DLD1 (cell line): ENCODE results near the gene KRTAP16-1.
"Not testable (repeated sequence)": the region's sequence is repeated elsewhere in the genome, so short reads cannot be mapped to it uniquely, and the experiment has no call there.

Source experiments
- in situ Hi-C: cut with HindIII; loops from 2 replicates; pipeline ENCODE4 v1.10.0; 2017; ENCODE audit warnings: low sequenced_read_pairs

Gene KRTAP16-1

DNA sequence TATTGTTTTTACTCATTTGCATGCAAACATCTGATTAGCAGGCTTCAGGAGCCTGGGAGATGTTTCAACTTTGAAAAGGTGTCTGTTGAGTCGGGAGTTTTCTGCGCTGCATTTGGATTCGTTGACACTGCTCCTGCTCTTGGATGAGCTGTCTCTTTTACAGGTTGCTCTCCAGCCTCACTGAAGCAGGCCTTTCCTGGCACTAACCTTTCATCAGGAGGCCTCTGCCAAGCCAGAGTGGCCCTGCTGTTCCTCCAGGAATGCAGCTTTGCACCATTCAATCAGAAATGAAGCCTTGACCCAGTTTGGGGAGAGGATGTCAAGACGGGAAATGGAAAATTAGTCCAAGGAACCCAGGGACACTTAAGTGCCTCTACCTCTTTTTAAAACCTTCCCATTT is 6.1 kb downstream of the KRTAP16-1 start:
- in situ Hi-C loops = no loop called here

- in situ Hi-C loops = no loop called here
Measured at GRCh38 chr17:41301916-41302901, 6.9 kb downstream of the KRTAP16-1 start, which contains the start of gene KRTAP29-1. TSS of gene KRTAP29-1 (minus strand) at chr17:41302851. CDS start at chr17:41302851, 0 bp downstream.

DNA sequence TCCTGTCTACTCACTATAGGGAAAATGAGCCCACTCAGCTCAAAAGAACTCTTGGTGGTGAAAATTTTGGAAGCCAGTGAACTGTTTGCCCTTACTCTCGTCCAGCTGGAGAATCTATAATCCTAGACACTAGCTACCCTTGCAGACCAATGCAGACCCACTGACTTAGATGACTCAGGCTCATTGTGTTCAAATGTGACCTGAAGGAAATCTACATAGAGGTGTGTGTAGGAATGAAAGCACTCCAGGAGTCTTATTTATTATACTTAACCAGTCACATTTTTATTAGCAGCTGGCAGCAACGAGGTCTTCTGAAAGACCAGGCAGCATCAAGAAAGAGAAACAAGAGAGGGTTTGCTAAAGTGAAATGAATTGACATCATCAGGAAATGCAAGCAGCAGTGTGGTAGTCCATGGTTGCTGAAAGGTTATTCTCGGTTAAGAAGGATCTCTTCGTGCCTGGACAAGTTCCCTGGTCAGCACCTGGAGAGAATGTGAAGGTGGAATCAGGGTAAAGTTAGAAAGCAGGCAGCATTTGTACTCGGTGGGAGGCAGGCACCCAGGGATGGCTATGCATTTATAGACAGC is 7.8 kb downstream of the KRTAP16-1 start:
- in situ Hi-C loops = no loop called here

- in situ Hi-C loops = no loop called here
Measured at GRCh38 chr17:41298458-41299135, 10.5 kb downstream of the KRTAP16-1 start.

DNA sequence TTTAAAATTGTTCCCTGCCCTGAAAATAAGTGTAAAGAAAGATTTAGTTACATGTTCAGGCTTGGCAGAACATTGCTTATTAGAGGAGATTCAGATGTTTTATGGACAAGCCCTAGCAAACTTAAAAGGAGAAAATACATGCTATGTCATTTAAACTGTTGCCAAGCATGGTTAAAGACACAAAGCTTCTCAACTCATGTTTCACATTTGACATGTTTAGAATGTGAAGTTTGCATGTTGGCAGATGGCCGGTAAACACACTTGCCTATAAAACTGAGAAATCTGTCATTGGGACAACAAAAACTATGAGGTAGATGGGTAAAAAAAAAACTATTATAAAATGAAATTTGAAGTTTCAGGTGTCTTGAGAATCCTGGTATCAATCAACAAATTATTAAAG is 12.3 kb downstream of the KRTAP16-1 start:
- in situ Hi-C loops = no loop called here

DNA sequence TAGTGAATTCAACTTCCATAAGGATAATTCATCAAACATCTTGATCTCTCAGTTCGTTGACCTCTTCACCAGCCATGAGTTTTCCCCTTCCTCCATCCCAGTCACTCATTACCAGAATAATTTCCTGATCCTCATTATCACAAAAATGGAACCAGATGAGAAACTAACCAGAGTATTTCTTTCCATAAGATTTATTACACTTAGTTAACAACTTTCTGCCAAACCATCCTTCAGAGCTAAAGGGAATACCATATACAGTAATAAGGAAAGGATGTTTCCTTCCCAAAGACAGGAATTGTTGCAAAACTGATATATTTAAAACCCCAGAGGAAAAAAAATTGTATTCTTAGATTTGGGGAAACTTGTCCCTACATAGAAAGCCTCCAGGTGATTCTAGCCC is 15.1 kb downstream of the KRTAP16-1 start:
- in situ Hi-C loops = no loop called here

DNA sequence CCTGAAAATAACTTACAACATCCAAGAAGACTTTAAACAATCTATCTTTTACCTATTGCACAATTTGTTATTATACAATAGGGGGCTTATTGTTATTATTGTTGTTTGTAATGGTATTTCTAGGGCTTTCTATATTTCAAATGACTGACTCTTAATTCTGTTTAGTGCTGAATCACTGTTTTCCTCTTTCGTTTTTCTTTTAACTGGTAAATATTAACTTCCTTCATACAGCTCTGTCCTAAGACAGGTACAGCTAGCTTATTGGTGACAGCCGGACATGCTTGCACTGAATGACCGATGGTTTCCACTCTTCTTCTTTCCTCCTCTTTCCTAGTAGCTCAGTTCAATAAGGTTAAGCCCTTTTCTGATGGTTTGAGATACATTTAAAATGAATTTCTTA is 22.1 kb downstream of the KRTAP16-1 start:
- in situ Hi-C loops = no loop called here

DNA sequence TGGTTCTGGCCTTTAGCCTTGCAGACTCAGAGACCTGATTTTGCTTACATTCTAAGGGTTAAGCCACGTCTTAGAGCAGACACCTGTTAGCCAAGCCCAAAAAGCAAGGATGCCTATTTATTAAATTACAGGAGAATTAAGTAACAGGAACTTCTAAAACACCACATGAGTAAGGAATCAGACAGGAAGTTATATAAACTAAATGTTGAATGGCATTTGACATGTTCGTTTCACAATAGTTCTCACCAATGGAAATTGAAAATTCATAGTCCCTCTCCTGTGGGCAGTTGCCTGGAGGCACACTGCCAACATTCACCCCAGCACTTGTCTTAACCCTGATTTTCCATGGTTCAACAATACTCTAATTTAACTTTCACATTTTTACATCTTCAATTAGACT is 24.6 kb downstream of the KRTAP16-1 start:
- in situ Hi-C loops = no loop called here

- in situ Hi-C loops = no loop called here
Measured at GRCh38 chr17:41284043-41284442, 25.1 kb downstream of the KRTAP16-1 start.

DNA sequence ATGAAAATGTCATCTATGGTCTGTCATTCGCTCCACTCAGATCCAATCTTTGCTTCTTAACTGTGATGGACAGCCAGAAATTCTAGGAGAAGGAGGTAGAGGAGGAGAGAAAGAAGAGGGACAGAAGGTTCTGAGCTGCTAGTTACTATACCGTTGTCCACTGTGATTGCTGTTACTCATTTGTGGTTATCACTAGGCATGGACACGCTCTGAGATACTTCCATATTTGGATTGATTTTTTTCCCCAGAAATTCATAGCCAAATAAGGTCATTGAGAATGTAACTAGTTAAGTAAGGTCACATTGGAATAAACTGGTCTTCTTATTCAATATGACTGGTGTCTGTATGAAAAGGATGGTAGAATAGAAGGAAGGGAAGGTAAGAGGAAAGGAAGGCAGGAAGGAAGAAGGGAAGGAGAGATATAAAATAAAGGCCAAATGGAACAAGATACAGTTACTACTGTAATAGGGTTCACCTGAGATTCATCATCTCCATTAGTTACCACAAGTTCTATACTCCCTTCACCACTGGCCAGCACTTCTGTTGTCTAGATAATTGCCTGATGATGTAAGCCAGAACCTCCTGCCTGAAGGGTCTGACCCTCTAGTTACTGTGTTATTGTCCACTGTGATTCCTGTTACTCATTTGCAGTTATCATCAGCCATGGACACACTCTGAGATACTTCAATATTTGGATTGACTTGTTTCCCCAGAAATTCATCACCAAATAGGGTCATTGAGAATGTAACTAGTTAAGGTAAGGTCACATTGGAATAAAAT is 30.7 kb downstream of the KRTAP16-1 start:
- in situ Hi-C loops = no loop called here

DNA sequence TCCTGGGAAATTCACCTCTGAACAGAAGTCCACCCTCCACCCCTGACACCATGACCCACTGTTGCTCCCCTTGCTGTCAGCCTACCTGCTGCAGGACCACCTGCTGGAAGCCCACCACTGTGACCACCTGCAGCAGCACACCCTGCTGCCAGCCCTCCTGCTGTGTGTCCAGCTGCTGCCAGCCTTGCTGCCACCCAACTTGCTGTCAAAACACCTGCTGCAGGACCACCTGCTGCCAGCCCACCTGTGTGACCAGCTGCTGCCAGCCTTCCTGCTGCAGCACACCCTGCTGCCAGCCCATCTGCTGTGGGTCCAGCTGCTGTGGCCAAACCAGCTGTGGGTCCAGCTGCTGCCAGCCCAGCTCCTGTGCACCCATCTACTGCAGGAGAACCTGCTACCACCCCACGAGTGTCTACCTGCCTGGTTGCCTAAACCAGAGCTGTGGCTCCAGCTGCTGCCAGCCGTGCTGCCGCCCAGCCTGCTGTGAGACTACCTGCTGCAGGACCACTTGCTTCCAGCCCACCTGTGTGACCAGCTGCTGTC is 33.4 kb downstream of the KRTAP16-1 start, which contains the start of gene KRTAP9-7:
KRTAP9-7 (plus strand) TSS at position 51 of the 543 bp plus-strand sequence; CDS start at position 51, 0 bp downstream.
- in situ Hi-C loops = not testable (repeated sequence)

GRCh38 chr17:41271858-41272257 is 37.3 kb downstream of the KRTAP16-1 start:
- in situ Hi-C loops = no loop called here

DNA sequence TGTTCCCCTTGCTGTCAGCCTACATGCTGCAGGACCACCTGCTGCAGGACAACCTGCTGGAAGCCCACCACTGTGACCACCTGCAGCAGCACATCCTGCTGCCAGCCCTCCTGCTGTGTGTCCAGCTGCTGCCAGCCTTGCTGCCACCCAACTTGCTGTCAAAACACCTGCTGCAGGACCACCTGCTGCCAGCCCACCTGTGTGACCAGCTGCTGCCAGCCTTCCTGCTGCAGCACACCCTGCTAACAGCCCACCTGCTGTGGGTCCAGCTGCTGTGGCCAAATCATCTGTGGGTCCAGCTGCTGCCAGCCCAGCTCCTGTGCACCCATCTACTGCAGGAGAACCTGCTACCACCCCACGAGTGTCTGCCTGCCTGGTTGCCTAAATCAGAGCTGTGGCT is 37.8 kb downstream of the KRTAP16-1 start:
- in situ Hi-C loops = not testable (repeated sequence)

GRCh38 chr17:41267711-41268110 is 41.4 kb downstream of the KRTAP16-1 start:
- in situ Hi-C loops = no loop called here

DNA sequence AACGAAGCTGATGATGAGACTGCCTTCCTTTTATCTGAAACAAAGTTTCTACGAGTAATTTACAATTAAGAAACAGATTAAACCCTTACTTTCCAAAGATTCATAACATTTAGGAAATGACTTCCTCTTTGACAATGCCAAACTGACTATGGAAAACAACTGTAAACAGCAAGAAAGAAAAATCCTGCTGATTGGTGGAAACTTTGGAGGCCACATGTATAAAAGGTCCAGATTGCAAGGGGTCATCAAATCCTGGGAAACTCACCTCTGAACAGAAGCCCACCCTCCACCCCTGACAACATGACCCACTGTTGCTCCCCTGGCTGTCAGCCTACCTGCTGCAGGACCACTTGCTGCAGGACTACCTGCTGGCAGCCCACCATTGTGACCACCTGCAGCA is 44.0 kb downstream of the KRTAP16-1 start, which contains the start of gene KRTAP9-6:
KRTAP9-6 (plus strand) TSS at position 301 of the 400 bp plus-strand sequence; CDS start at position 301, 0 bp downstream.
- in situ Hi-C loops = no loop called here

- in situ Hi-C loops = no loop called here
Measured at GRCh38 chr17:41264599-41264998, 44.5 kb downstream of the KRTAP16-1 start.

GRCh38 chr17:41263212-41263611 is 45.9 kb downstream of the KRTAP16-1 start:
- in situ Hi-C loops = no loop called here

GRCh38 chr17:41258406-41258805 is 50.7 kb downstream of the KRTAP16-1 start:
- in situ Hi-C loops = no loop called here
